ENCODE results near the gene DACH1.

DACH1 gene

GRCh38 chr13:71768881-71769280 is 98.1 kb downstream of the DACH1 start:
- no peak overlapping the region for H3K4me3 ChIP-seq (replicated peaks; ENCODE audit: insufficient read depth, low read length)
- H3K27me3 ChIP-seq (ENCODE audit: insufficient read depth, poor library complexity, severe bottlenecking) = no peaks in the 10 kb centered on the region
- no peak for DNase-seq (ENCODE audit: low read depth in 1 of 2, low spot score in 1 of 2)
- H3K27ac ChIP-seq (replicated peaks) = no peak overlapping the region
- TF ChIP-seq REST (IDR thresholded peaks at IDR 0.05; ENCODE audit: insufficient replicate concordance, low read depth) = no peak
- no peak for TF ChIP-seq CTCF (IDR thresholded peaks at IDR 0.05; ENCODE audit: insufficient read depth, low read length)
- TF ChIP-seq GABPA (IDR thresholded peaks at IDR 0.05; ENCODE audit: low read depth) = no peak
- no peak for TF ChIP-seq SPI1 (IDR thresholded peaks at IDR 0.05; ENCODE audit: borderline replicate concordance, low read depth)
- TF ChIP-seq POLR2AphosphoS5 (IDR thresholded peaks at IDR 0.05; ENCODE audit: low read depth) = no peak

- DNase-seq (ENCODE audit: low read depth in 1 of 2, low spot score in 1 of 2) = no peak
- H3K27ac ChIP-seq (replicated peaks) = no peak overlapping the region
- H3K4me3 ChIP-seq (replicated peaks; ENCODE audit: insufficient read depth, low read length) = no peak overlapping the region
- TF ChIP-seq GABPA (IDR thresholded peaks at IDR 0.05; ENCODE audit: low read depth) = no peak
- no peak for TF ChIP-seq POLR2AphosphoS5 (IDR thresholded peaks at IDR 0.05; ENCODE audit: low read depth)
- TF ChIP-seq REST (IDR thresholded peaks at IDR 0.05; ENCODE audit: insufficient replicate concordance, low read depth) = no peak
- TF ChIP-seq SPI1 (IDR thresholded peaks at IDR 0.05; ENCODE audit: borderline replicate concordance, low read depth) = no peak
- TF ChIP-seq CTCF (IDR thresholded peaks at IDR 0.05; ENCODE audit: insufficient read depth, low read length) = no peak
- H3K27me3 ChIP-seq (ENCODE audit: insufficient read depth, poor library complexity, severe bottlenecking) = no peaks in the 10 kb centered on the region
Observed at GRCh38 chr13:71759651-71760511, 107.1 kb downstream of the DACH1 start.

GRCh38 chr13:71758828-71759227 is 108.2 kb downstream of the DACH1 start:
- no peak overlapping the region for H3K27ac ChIP-seq (replicated peaks)
- H3K27me3 ChIP-seq (ENCODE audit: insufficient read depth, poor library complexity, severe bottlenecking) = no peaks in the 10 kb centered on the region
- TF ChIP-seq SPI1 (IDR thresholded peaks at IDR 0.05; ENCODE audit: borderline replicate concordance, low read depth) (no peak), CTCF (IDR thresholded peaks at IDR 0.05; ENCODE audit: insufficient read depth, low read length) (no peak), REST (IDR thresholded peaks at IDR 0.05; ENCODE audit: insufficient replicate concordance, low read depth) (no peak), GABPA (IDR thresholded peaks at IDR 0.05; ENCODE audit: low read depth) (no peak)
- no peak for DNase-seq (ENCODE audit: low read depth in 1 of 2, low spot score in 1 of 2)
- no peak overlapping the region for H3K4me3 ChIP-seq (replicated peaks; ENCODE audit: insufficient read depth, low read length)
